ACC112 (cell line): Measurements from ENCODE around the gene CDH4.

Experiments used
- H2AFZ ChIP-seq: fragments of 200-600 bp; sonication (generic); one replicate; pipeline ENCODE4 v1.6.0; 2017; ENCODE audit warnings: antibody characterized with exemption, low read length; ENCODE audit not compliant: unreplicated experiment
- H3K27ac ChIP-seq: fragments of 200-600 bp; sonication (generic); 2 replicates; pipeline ENCODE4 v1.5.1; 2014; ENCODE audit warnings: low read depth, mild to moderate bottlenecking, antibody characterized with exemption, low read length, moderate library complexity
- H3K27me3 ChIP-seq: fragments of 200-600 bp; sonication (generic); 2 replicates; pipeline ENCODE4 v1.6.1; 2014; ENCODE audit warnings: mild to moderate bottlenecking, antibody characterized with exemption, low read length, moderate library complexity, mixed read lengths; ENCODE audit not compliant: insufficient read depth
- H3K36me3 ChIP-seq: fragments of 200-600 bp; sonication (generic); 2 replicates; pipeline ENCODE4 v1.6.1; 2016; ENCODE audit warnings: mild to moderate bottlenecking, antibody characterized with exemption, low read length, moderate library complexity, mixed read lengths; ENCODE audit not compliant: insufficient read depth
- H3K4me1 ChIP-seq: fragments of 200-600 bp; sonication (generic); one replicate; pipeline ENCODE4 v1.6.1; 2016; ENCODE audit warnings: low read length, mixed read lengths; ENCODE audit not compliant: insufficient read depth, unreplicated experiment, control insufficient read depth
- H3K4me3 ChIP-seq: fragments of 200-600 bp; sonication (generic); 2 replicates; pipeline ENCODE4 v1.5.1; 2014; ENCODE audit warnings: mild to moderate bottlenecking, low read depth, low read length
- H3K79me2 ChIP-seq: fragments of 200-600 bp; sonication (generic); one replicate; pipeline ENCODE4 v1.6.0; 2016; ENCODE audit warnings: low read length; ENCODE audit not compliant: control insufficient read depth, unreplicated experiment, insufficient read depth

Gene CDH4

GRCh38 chr20:61300293-61300692, 48.2 kb downstream of the CDH4 start:
- no peaks in the 10 kb centered on the region for H3K79me2 ChIP-seq
- no peak overlapping the region for H3K27ac ChIP-seq
- H3K4me1 ChIP-seq = peaks cover 14% of the 10 kb centered on the region
- no peaks in the 10 kb centered on the region for H3K27me3 ChIP-seq
- H3K36me3 ChIP-seq = no peaks in the 10 kb centered on the region
- H2AFZ ChIP-seq = no peak overlapping the region
- H3K4me3 ChIP-seq = no peak overlapping the region

GRCh38 chr20:61300709-61301108, 48.6 kb downstream of the CDH4 start:
- Histone ChIP-seq H3K4me1 (peaks cover 10% of the 10 kb centered on the region), H2AFZ (no peak overlapping the region), H3K4me3 (no peak overlapping the region), H3K27ac (no peak overlapping the region), H3K27me3 (no peaks in the 10 kb centered on the region), H3K36me3 (no peaks in the 10 kb centered on the region), H3K79me2 (no peaks in the 10 kb centered on the region)

- Histone ChIP-seq H3K4me3 (no peak overlapping the region), H3K27me3 (no peaks in the 10 kb centered on the region), H3K4me1 (no peaks in the 10 kb centered on the region), H3K79me2 (no peaks in the 10 kb centered on the region), H3K27ac (no peak overlapping the region), H3K36me3 (no peaks in the 10 kb centered on the region), H2AFZ (no peak overlapping the region)
These were observed 49.9 kb downstream of the CDH4 start for GRCh38 chr20:61301711-61302525.

GRCh38 chr20:61303217-61303616, 51.2 kb downstream of the CDH4 start:
- Histone ChIP-seq H3K4me3 (no peak overlapping the region), H3K27me3 (no peaks in the 10 kb centered on the region), H3K79me2 (no peaks in the 10 kb centered on the region), H3K27ac (no peak overlapping the region), H3K36me3 (no peaks in the 10 kb centered on the region), H3K4me1 (no peaks in the 10 kb centered on the region), H2AFZ (no peak overlapping the region)

GRCh38 chr20:61303675-61304074, 51.6 kb downstream of the CDH4 start:
- no peak overlapping the region for H3K27ac ChIP-seq
- no peaks in the 10 kb centered on the region for H3K4me1 ChIP-seq
- no peak overlapping the region for H3K4me3 ChIP-seq
- no peaks in the 10 kb centered on the region for H3K79me2 ChIP-seq
- no peaks in the 10 kb centered on the region for H3K27me3 ChIP-seq
- H2AFZ ChIP-seq = no peak overlapping the region
- no peaks in the 10 kb centered on the region for H3K36me3 ChIP-seq

GRCh38 chr20:61304750-61305149, 52.7 kb downstream of the CDH4 start:
- Histone ChIP-seq H3K4me3 (no peak overlapping the region), H3K79me2 (no peaks in the 10 kb centered on the region), H3K27me3 (no peaks in the 10 kb centered on the region), H2AFZ (no peak overlapping the region), H3K4me1 (no peaks in the 10 kb centered on the region), H3K36me3 (no peaks in the 10 kb centered on the region), H3K27ac (no peak overlapping the region)

- Histone ChIP-seq H3K79me2 (no peaks in the 10 kb centered on the region), H3K4me3 (no peak overlapping the region), H3K4me1 (no peaks in the 10 kb centered on the region), H3K27me3 (no peaks in the 10 kb centered on the region), H2AFZ (no peak overlapping the region), H3K27ac (no peak overlapping the region), H3K36me3 (no peaks in the 10 kb centered on the region)
These were observed 54.9 kb downstream of the CDH4 start for GRCh38 chr20:61306937-61307475.

GRCh38 chr20:61307686-61308476, 55.8 kb downstream of the CDH4 start:
- H3K27me3 ChIP-seq = no peaks in the 10 kb centered on the region
- H2AFZ ChIP-seq = no peak overlapping the region
- no peaks in the 10 kb centered on the region for H3K4me1 ChIP-seq
- no peak overlapping the region for H3K27ac ChIP-seq
- H3K36me3 ChIP-seq = no peaks in the 10 kb centered on the region
- H3K4me3 ChIP-seq = no peak overlapping the region
- H3K79me2 ChIP-seq = no peaks in the 10 kb centered on the region

GRCh38 chr20:61308477-61308774, 56.4 kb downstream of the CDH4 start:
- Histone ChIP-seq H3K36me3 (no peaks in the 10 kb centered on the region), H3K79me2 (no peaks in the 10 kb centered on the region), H3K27ac (no peak overlapping the region), H2AFZ (no peak overlapping the region), H3K4me3 (no peak overlapping the region), H3K27me3 (no peaks in the 10 kb centered on the region), H3K4me1 (no peaks in the 10 kb centered on the region)

GRCh38 chr20:61310954-61311353, 58.9 kb downstream of the CDH4 start:
- Histone ChIP-seq H3K27me3 (no peaks in the 10 kb centered on the region), H3K4me1 (no peaks in the 10 kb centered on the region), H2AFZ (no peak overlapping the region), H3K4me3 (no peak overlapping the region), H3K79me2 (no peaks in the 10 kb centered on the region), H3K27ac (no peak overlapping the region), H3K36me3 (no peaks in the 10 kb centered on the region)
